HUES48 (cell line): ENCODE data around the gene SRPK2.

Source experiments
- H3K27ac ChIP-seq: one replicate; pipeline ENCODE4 v1.7.0; 2013; ENCODE audit warnings: low read depth, low read length, inconsistent platforms
- H3K27me3 ChIP-seq: 2 replicates; pipeline ENCODE4 v1.6.1; 2013; ENCODE audit warnings: mild to moderate bottlenecking, low read length; ENCODE audit not compliant: control insufficient read depth, insufficient read depth
- H3K36me3 ChIP-seq: 2 replicates; pipeline ENCODE4 v1.6.1; 2013; ENCODE audit warnings: low read length; ENCODE audit not compliant: control insufficient read depth, insufficient read depth
- H3K4me1 ChIP-seq: 2 replicates; pipeline ENCODE4 v1.6.1; 2013; ENCODE audit warnings: mild to moderate bottlenecking, low read length; ENCODE audit not compliant: control insufficient read depth, insufficient read depth
- H3K4me3 ChIP-seq: 2 replicates; pipeline ENCODE4 v1.5.1; 2013; ENCODE audit warnings: mild to moderate bottlenecking, low read depth, low read length
- H3K9ac ChIP-seq: 2 replicates; pipeline ENCODE4 v1.6.1; 2013; ENCODE audit warnings: mild to moderate bottlenecking, low read depth, low read length, moderate library complexity
- H3K9me3 ChIP-seq: 2 replicates; pipeline ENCODE4 v1.6.1; 2013; ENCODE audit warnings: low read length; ENCODE audit not compliant: control insufficient read depth, insufficient read depth

The SRPK2 gene

GRCh38 chr7:105132335-105132734, 256.4 kb downstream of the SRPK2 start:
- Histone ChIP-seq H3K9ac (no peak overlapping the region), H3K9me3 (no peaks in the 10 kb centered on the region), H3K27ac (no peak overlapping the region), H3K27me3 (no peaks in the 10 kb centered on the region), H3K36me3 (peaks cover 11% of the 10 kb centered on the region; the same call in 1 of the 2 replicates), H3K4me1 (peaks cover 5% of the 10 kb centered on the region; the same call in 1 of the 2 replicates), H3K4me3 (no peak overlapping the region)

GRCh38 chr7:105131890-105132289, 256.8 kb downstream of the SRPK2 start:
- Histone ChIP-seq H3K4me3 (no peak overlapping the region), H3K9ac (no peak overlapping the region), H3K27ac (no peak overlapping the region), H3K27me3 (no peaks in the 10 kb centered on the region), H3K4me1 (peaks cover 5% of the 10 kb centered on the region; the same call in 1 of the 2 replicates), H3K36me3 (peaks cover 11% of the 10 kb centered on the region), H3K9me3 (no peaks in the 10 kb centered on the region)

GRCh38 chr7:105131033-105131656, 257.6 kb downstream of the SRPK2 start:
- H3K27ac ChIP-seq: peak overlapping the region; percentile 15
- no peak overlapping the region for H3K4me3 ChIP-seq
- H3K9ac ChIP-seq: no peak overlapping the region
- peaks cover 5% of the 10 kb centered on the region; the same call in 1 of the 2 replicates for H3K4me1 ChIP-seq
- peaks cover 17% of the 10 kb centered on the region for H3K36me3 ChIP-seq
- H3K27me3 ChIP-seq: no peaks in the 10 kb centered on the region
- no peaks in the 10 kb centered on the region for H3K9me3 ChIP-seq

GRCh38 chr7:105130580-105130979, 258.1 kb downstream of the SRPK2 start:
- Histone ChIP-seq H3K36me3 (peaks cover 22% of the 10 kb centered on the region), H3K4me1 (peaks cover 5% of the 10 kb centered on the region; the same call in 1 of the 2 replicates), H3K27ac (no peak overlapping the region), H3K9me3 (no peaks in the 10 kb centered on the region), H3K9ac (no peak overlapping the region), H3K27me3 (no peaks in the 10 kb centered on the region), H3K4me3 (no peak overlapping the region)

GRCh38 chr7:105130048-105130447, 258.7 kb downstream of the SRPK2 start:
- Histone ChIP-seq H3K36me3 (peaks cover 28% of the 10 kb centered on the region), H3K27me3 (no peaks in the 10 kb centered on the region), H3K9ac (no peak overlapping the region), H3K4me1 (peaks cover 5% of the 10 kb centered on the region; the same call in 1 of the 2 replicates), H3K27ac (no peak overlapping the region), H3K9me3 (no peaks in the 10 kb centered on the region), H3K4me3 (no peak overlapping the region)

- Histone ChIP-seq H3K9ac (no peak overlapping the region), H3K36me3 (peaks cover 25% of the 10 kb centered on the region), H3K27me3 (no peaks in the 10 kb centered on the region), H3K9me3 (no peaks in the 10 kb centered on the region), H3K4me1 (peaks cover 8% of the 10 kb centered on the region; the same call in 1 of the 2 replicates), H3K4me3 (no peak overlapping the region), H3K27ac (no peak overlapping the region)
Measured at GRCh38 chr7:105127179-105127578, 261.5 kb downstream of the SRPK2 start.

GRCh38 chr7:105126436-105126975, 262.2 kb downstream of the SRPK2 start:
- H3K4me1 ChIP-seq: peaks cover 8% of the 10 kb centered on the region; the same call in 1 of the 2 replicates
- no peak overlapping the region for H3K9ac ChIP-seq
- no peaks in the 10 kb centered on the region for H3K27me3 ChIP-seq
- no peak overlapping the region for H3K27ac ChIP-seq
- peaks cover 23% of the 10 kb centered on the region for H3K36me3 ChIP-seq
- no peaks in the 10 kb centered on the region for H3K9me3 ChIP-seq
- H3K4me3 ChIP-seq: no peak overlapping the region

- Histone ChIP-seq H3K27ac (no peak overlapping the region), H3K4me1 (peaks cover 5% of the 10 kb centered on the region; the same call in 1 of the 2 replicates), H3K9ac (no peak overlapping the region), H3K9me3 (no peaks in the 10 kb centered on the region), H3K4me3 (no peak overlapping the region), H3K36me3 (peaks cover 23% of the 10 kb centered on the region), H3K27me3 (no peaks in the 10 kb centered on the region)
Measured at GRCh38 chr7:105125745-105126144, 263.0 kb downstream of the SRPK2 start.

GRCh38 chr7:105122619-105123018, 266.1 kb downstream of the SRPK2 start:
- Histone ChIP-seq H3K27ac (no peak overlapping the region), H3K36me3 (peaks cover 25% of the 10 kb centered on the region), H3K4me1 (peaks cover 16% of the 10 kb centered on the region), H3K9ac (no peak overlapping the region), H3K27me3 (no peaks in the 10 kb centered on the region), H3K4me3 (no peak overlapping the region), H3K9me3 (no peaks in the 10 kb centered on the region)

GRCh38 chr7:105118612-105119600, 269.8 kb downstream of the SRPK2 start:
- Histone ChIP-seq H3K4me1 (peaks cover 15% of the 10 kb centered on the region), H3K27ac (no peak overlapping the region), H3K4me3 (no peak overlapping the region), H3K36me3 (peaks cover 39% of the 10 kb centered on the region), H3K9ac (no peak overlapping the region), H3K9me3 (no peaks in the 10 kb centered on the region), H3K27me3 (no peaks in the 10 kb centered on the region)
